Naive thymus-derived CD8-positive, alpha-beta T cell (primary cell): ENCODE data around the gene CTF1. TPM values are rescaled to one million over a fixed set of nuclear protein-coding genes. Genes with fewer than 3 reads are reported as not detected.
A peak's percentile ranks its signal among the peaks of the same experiment; 100 is the strongest.
"Not testable (repeated sequence)": the region's sequence is repeated elsewhere in the genome, so short reads cannot be mapped to it uniquely, and the experiment has no call there.

ENCODE experiments used
- ATAC-seq, 2 donors: fragments of 150-1000 bp; cut with Tn5 transposase in 1 of 2; sonication (Bioruptor Pico), chemical (Tn5 transposase) in 1 of 2; 1 replicate in 1 of 2; 2 replicates in 1 of 2; pipeline ENCODE4 v1.10.0; 2021; ENCODE audit warnings: mild to moderate bottlenecking in 2 of 2, moderate library complexity in 2 of 2
- POLR2A ChIA-PET: fragments of 350-600 bp; sonication (Branson Sonifier 250); formaldehyde crosslinking; loops from one replicate; lab custom pipeline; 2021; ENCODE audit warnings: antibody characterized with exemption; lab: Charles Lee
- DNase-seq, 10 donors: peaks; one replicate each; pipeline versions ENCODE4 v3.0.0 to v3.0.0-alpha.2; 2020 to 2022
- H3K27ac Mint-ChIP-seq, 10 donors: one replicate each; pipeline ENCODE4 v1.8.0; 2020 to 2022; ENCODE audit warnings: mild to moderate bottlenecking in 10 of 10, mixed read lengths in 10 of 10, moderate library complexity in 4 of 10, inconsistent platforms in 1 of 10
- H3K27me3 Mint-ChIP-seq, 5 donors: one replicate each; pipeline ENCODE4 v1.8.0; 2021 to 2022; ENCODE audit warnings: mixed read lengths in 5 of 5
- H3K36me3 Mint-ChIP-seq, 3 donors: one replicate each; pipeline ENCODE4 v1.8.0; 2020 to 2022; ENCODE audit warnings: mixed read lengths in 3 of 3, mild to moderate bottlenecking in 2 of 3, inconsistent platforms in 1 of 3
- H3K4me1 Mint-ChIP-seq, 4 donors: one replicate each; pipeline ENCODE4 v1.8.0; 2021 to 2022; ENCODE audit warnings: mixed read lengths in 4 of 4
- H3K4me3 Mint-ChIP-seq, 10 donors: one replicate each; pipeline ENCODE4 v1.8.0; 2020 to 2022; ENCODE audit warnings: mild to moderate bottlenecking in 10 of 10, mixed read lengths in 10 of 10, moderate library complexity in 6 of 10, inconsistent platforms in 1 of 10
- H3K9me3 Mint-ChIP-seq, 9 donors: one replicate each; pipeline ENCODE4 v1.8.0; 2020 to 2022; ENCODE audit warnings: mixed read lengths in 9 of 9, mild to moderate bottlenecking in 3 of 9, inconsistent platforms in 1 of 9, moderate library complexity in 1 of 9
- polyA plus RNA-seq, 3 donors: library from polyadenylated mRNA; unstranded; fragments of 300-500 nt; fragmentation: Illumina TruSeq; gene quantifications; one replicate each; pipeline ENCODE4 v1.2.3, GENCODE V29; 2021
- total RNA-seq, 8 experiments: library from RNA in 2 of 8; stranded (reverse) in 2 of 8; gene quantifications; one replicate each; pipeline ENCODE4 v1.2.3 and lab custom pipeline; 2021 to 2026

The CTF1 gene
- total and polyA plus RNA-seq, 5 experiments from 2014 or later = 0.14 to 1.3 (median 1.0) TPM; not detected in 2

DNA sequence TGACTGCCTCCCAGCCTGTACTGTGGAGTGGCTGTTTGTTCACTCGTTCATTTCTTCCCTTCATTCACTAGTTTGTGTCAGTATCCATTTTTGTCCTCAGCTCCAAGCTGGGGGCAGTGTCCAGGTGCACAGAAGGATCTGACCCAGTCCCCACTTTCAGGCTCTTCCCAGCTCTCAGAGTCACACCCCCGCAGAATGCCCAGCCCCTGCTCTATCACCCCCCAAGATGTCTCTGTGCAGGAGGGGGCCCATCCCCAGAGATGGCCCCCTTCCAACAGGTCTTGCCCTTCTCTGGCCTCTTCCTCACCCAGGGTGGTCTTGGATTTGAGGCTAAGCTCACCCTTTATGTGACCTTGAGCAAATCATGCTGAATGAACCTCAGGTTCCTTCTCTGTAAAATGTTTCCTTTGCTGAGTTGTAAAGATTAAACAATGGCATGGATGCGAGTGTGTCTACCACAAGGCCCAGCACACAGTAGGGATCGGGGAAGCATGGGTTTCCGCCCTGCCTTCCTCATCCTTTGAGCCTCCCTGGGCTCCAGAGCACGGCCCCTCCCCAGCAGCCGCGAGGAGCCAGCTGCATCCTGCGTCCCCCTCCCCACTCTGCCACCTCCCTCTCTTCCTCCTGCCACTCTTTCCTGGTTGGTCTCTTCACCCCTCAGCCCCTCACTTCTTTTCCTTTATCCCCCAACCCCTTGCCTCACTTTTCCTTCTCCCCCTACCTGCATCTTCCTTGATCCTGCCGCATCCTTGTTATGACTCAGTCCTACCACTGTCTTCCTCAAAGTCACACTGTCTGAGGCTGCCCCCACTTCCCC lies 29.8 kb downstream of the CTF1 start:
- H3K4me3 Mint-ChIP-seq = peak overlapping the region in 8 of 10 donors; percentile 38 to 86 (median 55)
- peaks cover 0 to 7% (median 0%) of the 10 kb centered on the region in 3 donors for H3K36me3 Mint-ChIP-seq
- peaks cover 22 to 36% (median 28%) of the 10 kb centered on the region in 4 donors for H3K4me1 Mint-ChIP-seq
- ATAC-seq (no peak), DNase-seq (no peak)
- no peaks in the 10 kb centered on the region for H3K27me3 Mint-ChIP-seq
- POLR2A ChIA-PET = interaction anchor here (1.2 to 2.0 kb wide), 2 partner anchors 16 to 21 kb away, joined by 3 to 7 read pairs; no protein-coding TSS in a partner anchor
- no peaks in the 10 kb centered on the region for H3K9me3 Mint-ChIP-seq
- peak overlapping the region in 5 of 10 donors; percentile 2 to 67 (median 37) for H3K27ac Mint-ChIP-seq

DNA sequence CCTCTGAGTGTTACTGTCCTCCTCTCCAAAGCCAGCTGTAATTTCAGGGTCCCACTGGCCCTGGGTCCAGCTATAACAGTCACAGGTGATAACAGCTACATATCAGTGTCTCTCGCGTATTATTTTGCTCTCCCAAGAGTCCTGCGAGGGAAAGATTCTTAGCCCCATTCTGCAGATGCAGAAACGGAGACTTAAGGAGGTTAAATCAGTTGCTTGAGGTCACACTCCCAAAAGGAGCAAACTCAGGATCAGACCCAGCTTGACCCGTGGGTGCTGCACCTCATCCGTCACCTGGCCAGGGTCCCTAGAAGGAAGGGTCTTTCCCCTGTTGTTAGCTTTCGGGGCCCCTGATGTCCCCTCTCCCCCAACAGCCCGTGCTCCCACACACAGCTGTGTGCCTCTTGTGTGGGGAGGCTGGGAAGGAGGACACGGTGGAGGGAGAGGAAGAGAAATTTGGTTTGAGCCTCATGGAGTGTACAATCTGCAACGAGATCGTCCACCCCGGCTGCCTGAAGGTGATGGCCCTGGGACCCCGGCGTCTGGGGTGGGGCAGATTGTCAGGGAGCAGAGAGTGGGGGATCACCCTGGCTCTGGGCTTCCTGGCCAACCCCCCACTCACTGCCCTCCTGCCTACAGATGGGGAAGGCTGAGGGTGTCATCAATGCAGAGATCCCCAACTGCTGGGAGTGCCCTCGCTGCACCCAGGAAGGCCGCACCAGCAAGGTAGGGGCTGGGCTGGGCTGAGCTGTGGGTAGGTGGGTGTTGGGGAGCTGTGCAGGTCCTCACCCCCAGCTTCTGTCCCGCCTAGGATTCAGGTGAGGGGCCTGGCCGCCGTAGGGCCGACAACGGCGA lies 30.7 kb downstream of the CTF1 start:
- POLR2A ChIA-PET = interaction anchor here (1.3 to 2.0 kb wide), 2 partner anchors 15 to 122 kb away, joined by 3 to 7 read pairs; no protein-coding TSS in a partner anchor
- Mint-ChIP-seq H3K4me1 (peaks cover 18 to 32% (median 22%) of the 10 kb centered on the region in 4 donors), H3K9me3 (no peaks in the 10 kb centered on the region), H3K36me3 (peaks cover 0 to 7% (median 0%) of the 10 kb centered on the region in 3 donors), H3K4me3 (peak overlapping the region in 3 of 10 donors; percentile 26 to 76 (median 49)), H3K27ac (peak overlapping the region in 4 of 10 donors; percentile 2 to 67 (median 44)), H3K27me3 (no peaks in the 10 kb centered on the region)
- DNase-seq (no peak), ATAC-seq (no peak)

DNA sequence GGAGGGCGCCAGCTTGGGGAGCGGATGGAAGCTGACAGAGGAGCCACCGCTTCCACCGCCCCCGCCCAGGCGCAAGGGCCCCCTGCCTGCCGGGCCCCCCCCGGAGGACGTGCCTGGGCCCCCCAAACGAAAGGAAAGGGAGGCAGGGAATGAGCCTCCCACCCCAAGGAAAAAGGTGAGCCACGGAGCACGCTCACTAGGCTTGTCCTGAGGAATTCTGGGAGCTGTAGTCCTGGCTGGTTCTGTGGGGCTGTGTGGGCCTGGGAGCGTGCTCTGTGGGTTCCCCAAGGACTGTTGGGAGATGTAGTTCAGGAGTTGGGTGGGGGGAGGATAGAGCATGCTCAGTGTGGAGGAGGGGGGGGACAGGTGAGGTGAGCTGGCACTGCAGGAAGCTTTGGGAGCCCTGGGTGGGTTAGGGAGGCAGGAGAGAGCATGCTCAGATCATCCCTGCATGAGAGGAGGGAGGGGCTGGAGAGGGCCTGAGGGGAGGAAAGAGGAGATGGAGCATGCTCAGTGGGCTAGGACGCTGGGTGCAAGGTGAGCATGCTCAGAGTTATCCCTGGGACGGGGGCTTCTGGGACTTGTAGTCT lies 31.5 kb downstream of the CTF1 start:
- H3K36me3 Mint-ChIP-seq = peaks cover 0 to 15% (median 1%) of the 10 kb centered on the region in 3 donors
- H3K4me1 Mint-ChIP-seq = peaks cover 16 to 32% (median 20%) of the 10 kb centered on the region in 4 donors

DNA sequence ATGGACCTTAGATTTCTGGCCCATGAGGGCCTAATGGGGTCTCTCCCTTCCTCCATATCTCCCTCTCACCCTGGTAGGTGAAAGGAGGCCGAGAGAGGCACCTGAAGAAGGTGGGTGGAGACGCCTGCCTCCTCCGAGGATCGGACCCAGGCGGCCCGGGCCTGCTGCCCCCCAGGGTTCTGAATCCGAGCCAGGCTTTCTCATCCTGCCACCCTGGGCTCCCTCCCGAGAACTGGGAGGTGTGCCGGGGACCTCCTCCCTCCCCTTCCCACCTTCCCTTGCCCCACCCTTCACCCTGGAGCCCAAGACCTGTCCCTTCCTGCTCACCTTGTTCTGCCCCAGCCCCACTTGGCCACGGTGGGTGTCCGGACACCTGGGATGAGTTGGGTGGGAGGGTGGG lies 32.0 kb downstream of the CTF1 start:
- ATAC-seq = no peak
- POLR2A ChIA-PET = interaction anchor here (1.3 kb wide), 1 partner anchor 123 kb away, joined by 3 read pairs; no protein-coding TSS in a partner anchor

More for the DNA sequence above, 31.5 kb downstream of the CTF1 start:
- no peaks in the 10 kb centered on the region for H3K27me3 Mint-ChIP-seq
- DNase-seq (peak in 2 of 10 donors; percentile 21 to 30), ATAC-seq (peak in 1 of 2 donors; percentile 6)
- no peak overlapping the region for H3K4me3 Mint-ChIP-seq
- peak overlapping the region in 2 of 10 donors; percentile 5 to 37 for H3K27ac Mint-ChIP-seq
- H3K9me3 Mint-ChIP-seq = no peaks in the 10 kb centered on the region
- POLR2A ChIA-PET = interaction anchor here (1.3 to 2.0 kb wide), 2 partner anchors 14 to 122 kb away, joined by 3 to 7 read pairs; no protein-coding TSS in a partner anchor

DNA sequence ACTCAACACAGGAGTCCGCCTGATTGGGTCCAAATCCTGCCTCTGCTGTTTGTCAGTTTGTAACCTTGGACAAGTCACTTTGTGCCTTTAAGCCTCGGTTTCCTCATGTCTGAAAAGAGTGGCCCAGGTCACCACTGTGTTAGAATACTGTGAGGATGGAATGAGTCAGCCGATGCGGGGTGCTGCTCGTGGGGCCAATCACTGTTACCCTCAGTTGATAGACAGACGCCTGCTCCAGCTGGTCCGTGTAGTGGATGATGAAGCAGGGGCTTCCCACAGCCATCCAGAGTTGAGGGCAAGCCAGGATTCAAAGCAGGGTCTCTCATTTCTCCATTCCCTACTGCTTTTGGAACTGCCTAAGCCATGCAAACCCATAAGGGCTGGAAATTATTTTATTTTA lies 32.8 kb downstream of the CTF1 start:
- ATAC-seq = no peak

More for the DNA sequence above, 32.0 kb downstream of the CTF1 start:
- DNase-seq = no peak
- Mint-ChIP-seq H3K27me3 (no peaks in the 10 kb centered on the region), H3K27ac (peak overlapping the region in 1 of 10 donors; percentile 5), H3K9me3 (no peaks in the 10 kb centered on the region), H3K4me1 (peaks cover 14 to 30% (median 20%) of the 10 kb centered on the region in 4 donors), H3K36me3 (peaks cover 0 to 15% (median 1%) of the 10 kb centered on the region in 3 donors), H3K4me3 (no peak overlapping the region)

DNA sequence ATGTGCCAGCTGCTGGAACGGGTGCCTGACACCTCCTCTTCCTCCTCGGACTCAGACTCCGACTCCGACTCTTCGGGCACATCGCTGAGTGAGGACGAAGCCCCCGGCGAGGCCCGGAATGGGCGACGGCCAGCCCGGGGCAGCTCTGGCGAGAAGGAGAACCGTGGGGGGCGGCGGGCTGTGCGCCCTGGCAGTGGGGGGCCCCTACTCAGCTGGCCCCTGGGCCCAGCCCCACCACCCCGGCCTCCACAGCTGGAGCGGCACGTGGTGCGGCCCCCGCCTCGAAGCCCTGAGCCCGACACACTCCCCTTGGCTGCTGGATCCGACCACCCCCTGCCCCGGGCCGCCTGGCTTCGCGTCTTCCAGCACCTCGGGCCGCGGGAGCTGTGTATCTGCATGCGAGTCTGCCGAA lies 33.8 kb downstream of the CTF1 start:
- Mint-ChIP-seq H3K27me3 (no peaks in the 10 kb centered on the region), H3K36me3 (peaks cover 0 to 15% (median 1%) of the 10 kb centered on the region in 3 donors), H3K4me1 (peaks cover 16 to 29% (median 19%) of the 10 kb centered on the region in 4 donors), H3K9me3 (no peaks in the 10 kb centered on the region), H3K4me3 (no peak overlapping the region), H3K27ac (no peak overlapping the region)
- POLR2A ChIA-PET = interaction anchor here (2.0 kb wide), 1 partner anchor 11 kb away, joined by 10 read pairs; no protein-coding TSS in a partner anchor
- DNase-seq (no peak), ATAC-seq (no peak)

More for the DNA sequence above, 32.8 kb downstream of the CTF1 start:
- POLR2A ChIA-PET = interaction anchor here (2.0 kb wide), 1 partner anchor 12 kb away, joined by 10 read pairs; no protein-coding TSS in a partner anchor
- no peak for DNase-seq
- H3K27ac Mint-ChIP-seq = peak overlapping the region in 1 of 10 donors; percentile 79
- H3K27me3 Mint-ChIP-seq = no peaks in the 10 kb centered on the region
- peaks cover 0 to 15% (median 1%) of the 10 kb centered on the region in 3 donors for H3K36me3 Mint-ChIP-seq
- H3K4me1 Mint-ChIP-seq = peaks cover 14 to 30% (median 20%) of the 10 kb centered on the region in 4 donors
- no peaks in the 10 kb centered on the region for H3K9me3 Mint-ChIP-seq
- H3K4me3 Mint-ChIP-seq = no peak overlapping the region

DNA sequence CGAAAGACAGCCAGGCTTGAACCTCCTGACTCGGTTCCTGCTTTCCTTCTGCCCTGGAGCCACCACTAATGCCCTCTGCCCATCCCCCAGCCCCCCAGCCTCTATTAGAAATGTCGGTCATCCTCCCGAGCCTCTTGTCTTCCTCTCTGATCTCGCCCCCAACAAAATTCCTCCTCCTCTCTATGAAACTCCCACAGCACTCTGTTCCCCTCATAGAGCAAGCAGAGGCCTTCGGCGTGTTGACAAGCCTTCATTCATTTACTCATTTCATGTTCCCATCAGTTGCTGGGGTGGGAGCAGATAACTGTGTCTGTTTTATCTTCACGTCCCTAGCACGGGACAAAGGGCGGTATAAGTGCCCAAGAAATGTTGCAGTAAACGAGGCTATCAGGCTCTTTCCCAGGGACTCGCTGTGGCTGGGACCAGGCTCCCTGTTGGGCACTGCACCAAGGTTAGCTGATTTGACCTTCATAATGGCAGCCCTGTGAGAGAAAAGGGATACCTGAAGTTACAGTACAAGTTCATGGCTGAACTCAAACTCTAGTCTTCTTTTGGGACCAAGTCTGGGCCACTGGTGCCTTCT lies 34.7 kb downstream of the CTF1 start:
- Mint-ChIP-seq H3K4me3 (no peak overlapping the region), H3K27ac (no peak overlapping the region), H3K9me3 (no peaks in the 10 kb centered on the region), H3K27me3 (no peaks in the 10 kb centered on the region), H3K4me1 (peaks cover 17 to 31% (median 18%) of the 10 kb centered on the region in 4 donors), H3K36me3 (peaks cover 0 to 15% (median 1%) of the 10 kb centered on the region in 3 donors)
- DNase-seq (no peak), ATAC-seq (no peak)
- POLR2A ChIA-PET = interaction anchor here (0.6 to 2.0 kb wide), 2 partner anchors 10 to 299 kb away, joined by 3 to 10 read pairs; no protein-coding TSS in a partner anchor

DNA sequence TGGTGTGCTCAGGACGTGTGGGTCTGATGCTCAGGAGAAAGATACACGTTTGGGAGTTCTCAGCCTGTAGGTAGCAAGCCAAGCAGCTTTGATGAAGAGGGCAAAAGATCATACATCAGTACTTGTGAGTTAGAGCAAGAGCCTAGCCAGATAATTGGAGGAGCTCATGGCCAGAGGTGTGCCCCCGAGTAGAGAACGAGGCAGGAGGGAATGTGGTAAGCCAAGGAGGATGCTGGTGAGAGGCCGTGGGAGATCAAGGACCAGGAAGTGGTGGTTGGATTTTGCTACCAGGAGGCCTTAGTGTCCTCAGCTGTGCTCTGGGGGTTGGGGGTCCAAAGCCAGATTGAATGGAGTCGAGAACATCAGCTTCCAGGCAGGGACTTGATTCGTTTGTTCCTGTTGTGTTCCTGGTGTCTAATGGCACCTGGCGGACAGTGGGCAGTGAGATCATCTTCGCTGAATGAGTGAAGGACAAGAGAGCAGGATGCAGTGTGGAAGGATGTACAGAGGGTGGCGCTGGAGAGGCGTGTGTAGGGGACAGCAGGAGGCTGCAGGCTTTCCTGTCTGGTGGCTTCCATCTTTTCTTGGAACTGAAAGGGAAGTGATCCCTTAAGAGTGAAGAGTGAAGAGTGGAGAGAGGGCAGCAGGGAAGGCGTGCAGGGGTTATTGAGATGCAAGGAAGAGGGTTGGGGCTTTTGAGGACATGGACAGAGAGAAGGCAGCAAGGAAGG lies 38.6 kb downstream of the CTF1 start:
- Mint-ChIP-seq H3K9me3 (no peaks in the 10 kb centered on the region), H3K27me3 (no peaks in the 10 kb centered on the region), H3K36me3 (peaks cover 0 to 17% (median 1%) of the 10 kb centered on the region in 3 donors), H3K27ac (peak overlapping the region in 9 of 10 donors; percentile 35 to 88 (median 65)), H3K4me1 (peaks cover 11 to 23% (median 17%) of the 10 kb centered on the region in 4 donors), H3K4me3 (no peak overlapping the region)
- ATAC-seq (peak in 1 of 2 donors; percentile 46), DNase-seq (peak in 1 of 10 donors; percentile 24)
- POLR2A ChIA-PET = interaction anchor here (1.2 kb wide), 1 partner anchor 15 kb away, joined by 3 read pairs; no protein-coding TSS in a partner anchor

DNA sequence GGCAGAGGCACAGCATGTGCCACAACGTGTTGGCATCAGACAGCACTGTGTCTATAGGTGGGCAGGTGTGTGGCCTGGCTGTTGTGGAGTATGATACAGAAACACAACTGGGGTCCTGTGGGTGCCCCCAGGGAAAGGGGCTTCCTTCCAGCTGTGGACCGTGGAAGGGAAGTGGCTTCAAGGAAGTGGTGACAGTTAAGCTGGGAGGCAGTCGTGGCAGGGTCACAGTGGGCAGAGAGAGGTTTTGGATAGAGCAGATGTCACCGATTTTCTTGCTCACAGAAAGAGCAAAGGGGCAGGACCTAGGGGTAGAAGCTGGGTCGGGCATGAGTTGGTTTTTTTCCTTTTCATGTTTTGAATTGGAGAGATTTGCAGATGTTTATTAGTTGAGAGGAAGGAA lies 41.3 kb downstream of the CTF1 start:
- POLR2A ChIA-PET = no interaction called here
- H3K4me1 Mint-ChIP-seq = peaks cover 17 to 31% (median 29%) of the 10 kb centered on the region in 4 donors
- DNase-seq (no peak), ATAC-seq (no peak)
- H3K36me3 Mint-ChIP-seq = peaks cover 0 to 4% (median 0%) of the 10 kb centered on the region in 3 donors
- peak overlapping the region in 2 of 10 donors; percentile 0 to 80 for H3K27ac Mint-ChIP-seq
- no peaks in the 10 kb centered on the region for H3K27me3 Mint-ChIP-seq
- H3K9me3 Mint-ChIP-seq = no peaks in the 10 kb centered on the region
- no peak overlapping the region for H3K4me3 Mint-ChIP-seq

DNA sequence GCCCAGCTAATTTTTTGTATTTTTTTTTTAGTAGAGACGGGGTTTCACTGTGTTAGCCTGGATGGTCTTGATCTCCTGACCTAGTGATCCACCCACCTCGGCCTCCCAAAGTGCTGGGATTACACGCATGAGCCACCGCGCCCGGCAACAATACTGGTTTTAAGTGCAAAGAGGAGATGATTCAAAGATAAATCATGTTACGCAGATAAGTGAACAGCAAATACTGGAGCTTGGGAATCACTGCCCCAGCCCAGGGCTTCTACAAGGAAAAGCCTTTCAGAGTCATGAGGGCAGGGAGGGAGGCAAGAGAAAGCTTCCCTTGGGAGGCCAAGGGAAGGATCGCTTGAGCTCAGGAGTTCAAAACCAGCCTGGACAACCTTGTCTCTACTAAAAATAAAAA lies 43.2 kb downstream of the CTF1 start:
- H3K4me3 Mint-ChIP-seq, ATAC-seq, H3K27me3 Mint-ChIP-seq, H3K36me3 Mint-ChIP-seq, DNase-seq, H3K27ac Mint-ChIP-seq, H3K9me3 Mint-ChIP-seq: not testable (repeated sequence)
- peaks cover 18 to 31% (median 29%) of the 10 kb centered on the region in 4 donors for H3K4me1 Mint-ChIP-seq
- POLR2A ChIA-PET = interaction anchor here (0.6 to 1.1 kb wide), 2 partner anchors 13 to 15 kb away, joined by 3 to 4 read pairs; no protein-coding TSS in a partner anchor
